GM12801 (cell line): ENCODE results near the gene FOXN3.

ENCODE experiments used
- TF ChIP-seq, protein P1 (sequence below): IDR thresholded peaks from one replicate; pipeline ENCODE4 v1.5.1; 2011; ENCODE audit warnings: control low read depth; ENCODE audit not compliant: insufficient read length; ENCODE audit errors: extremely low read depth

FOXN3 gene

DNA sequence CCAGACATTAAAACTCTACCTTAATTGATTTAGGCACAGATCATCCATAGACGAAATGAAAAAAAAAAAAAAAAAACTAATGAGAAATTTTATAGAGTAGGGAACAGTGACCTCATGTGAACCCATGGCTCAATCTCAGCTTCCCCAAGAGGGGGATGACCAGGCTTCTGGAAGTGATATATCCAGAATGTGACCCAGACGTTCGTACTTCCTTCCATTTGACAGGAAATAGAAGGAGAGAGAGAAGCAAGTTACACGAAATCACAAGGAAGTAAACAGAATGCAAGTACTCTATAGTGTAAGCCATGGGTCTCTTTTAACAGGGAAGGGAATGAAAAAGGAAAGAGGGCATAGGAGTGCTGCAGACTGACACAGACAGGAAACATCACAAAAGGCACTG lies 10.1 kb downstream of the FOXN3 start:
- TF ChIP-seq, protein P1, sequence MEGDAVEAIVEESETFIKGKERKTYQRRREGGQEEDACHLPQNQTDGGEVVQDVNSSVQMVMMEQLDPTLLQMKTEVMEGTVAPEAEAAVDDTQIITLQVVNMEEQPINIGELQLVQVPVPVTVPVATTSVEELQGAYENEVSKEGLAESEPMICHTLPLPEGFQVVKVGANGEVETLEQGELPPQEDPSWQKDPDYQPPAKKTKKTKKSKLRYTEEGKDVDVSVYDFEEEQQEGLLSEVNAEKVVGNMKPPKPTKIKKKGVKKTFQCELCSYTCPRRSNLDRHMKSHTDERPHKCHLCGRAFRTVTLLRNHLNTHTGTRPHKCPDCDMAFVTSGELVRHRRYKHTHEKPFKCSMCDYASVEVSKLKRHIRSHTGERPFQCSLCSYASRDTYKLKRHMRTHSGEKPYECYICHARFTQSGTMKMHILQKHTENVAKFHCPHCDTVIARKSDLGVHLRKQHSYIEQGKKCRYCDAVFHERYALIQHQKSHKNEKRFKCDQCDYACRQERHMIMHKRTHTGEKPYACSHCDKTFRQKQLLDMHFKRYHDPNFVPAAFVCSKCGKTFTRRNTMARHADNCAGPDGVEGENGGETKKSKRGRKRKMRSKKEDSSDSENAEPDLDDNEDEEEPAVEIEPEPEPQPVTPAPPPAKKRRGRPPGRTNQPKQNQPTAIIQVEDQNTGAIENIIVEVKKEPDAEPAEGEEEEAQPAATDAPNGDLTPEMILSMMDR = no peak

DNA sequence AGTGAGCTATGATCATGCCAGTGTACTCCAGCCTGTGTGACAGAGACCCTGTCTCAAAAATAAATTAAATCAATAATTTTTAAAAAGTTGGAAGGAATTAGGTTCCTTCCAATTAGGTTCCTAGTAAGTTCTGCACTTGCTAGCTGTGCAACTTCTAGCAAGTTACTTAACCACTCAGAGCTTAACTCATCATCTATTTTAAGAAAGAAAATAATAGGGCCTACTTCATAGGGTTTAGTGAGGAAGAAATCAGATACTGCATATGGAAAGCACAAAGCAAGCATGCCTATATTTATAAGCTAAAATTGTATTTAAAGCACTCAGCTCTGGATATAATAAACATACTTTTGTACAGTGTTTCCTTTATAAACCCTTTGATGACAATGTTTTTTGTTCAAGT lies 10.7 kb downstream of the FOXN3 start:
- TF ChIP-seq, protein P1 = no peak

DNA sequence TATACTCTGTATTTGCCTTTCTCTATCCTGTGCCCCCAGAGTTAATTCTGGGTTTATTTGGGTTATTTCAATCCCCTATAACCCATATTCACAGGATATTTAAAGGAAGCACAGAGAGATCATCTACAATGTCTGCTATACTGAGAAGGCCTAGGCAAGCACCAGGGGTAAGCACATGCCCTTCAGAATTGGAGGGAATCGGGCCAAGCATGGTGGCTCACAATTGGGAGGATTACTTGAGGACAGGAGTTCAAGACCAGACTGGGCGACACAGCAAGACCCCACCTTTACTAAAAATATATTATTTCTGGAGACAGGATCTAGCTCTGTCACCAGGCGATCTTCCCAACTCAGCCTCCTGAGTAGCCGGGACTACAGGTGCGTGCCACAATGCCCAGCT lies 11.3 kb downstream of the FOXN3 start:
- TF ChIP-seq, protein P1 = no peak

DNA sequence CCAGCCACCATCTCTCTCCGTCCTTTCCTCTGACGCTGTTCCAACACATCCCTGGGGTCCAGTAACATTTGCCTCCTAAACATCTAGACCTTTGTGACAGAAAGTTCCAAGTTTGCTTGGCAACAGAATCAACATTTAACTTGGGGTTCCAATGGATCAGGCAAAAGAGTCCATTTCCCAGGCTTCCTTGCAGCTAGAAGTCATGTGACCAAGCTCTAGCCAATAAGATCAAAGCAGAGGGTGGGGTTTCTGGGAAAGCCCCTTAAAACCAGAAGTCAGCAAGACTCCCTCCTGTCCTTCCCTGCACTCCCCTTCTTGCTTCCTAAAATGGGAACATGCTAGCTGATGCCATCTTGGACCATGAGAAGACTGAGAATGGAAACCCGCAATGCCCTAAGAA lies 14.7 kb downstream of the FOXN3 start:
- TF ChIP-seq, protein P1 = no peak

DNA sequence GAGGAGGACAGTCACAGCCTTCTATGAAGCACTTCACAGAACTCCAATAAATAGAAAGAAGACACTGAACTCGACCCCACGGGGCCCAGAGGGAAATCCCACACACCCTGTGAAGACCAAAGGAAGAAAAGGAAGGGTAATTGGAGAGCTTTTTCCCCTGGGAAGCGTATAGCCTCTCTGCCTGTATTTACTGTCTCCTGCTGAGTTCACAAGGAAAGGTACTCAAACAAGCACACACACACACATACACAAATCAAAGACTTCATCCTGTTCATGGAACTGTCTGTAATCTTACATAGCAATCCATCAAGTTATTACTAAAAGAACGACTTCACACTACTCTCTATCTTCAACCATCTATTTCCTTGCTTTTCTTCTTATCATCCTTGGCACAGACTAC lies 15.3 kb downstream of the FOXN3 start:
- TF ChIP-seq, protein P1 = no peak

DNA sequence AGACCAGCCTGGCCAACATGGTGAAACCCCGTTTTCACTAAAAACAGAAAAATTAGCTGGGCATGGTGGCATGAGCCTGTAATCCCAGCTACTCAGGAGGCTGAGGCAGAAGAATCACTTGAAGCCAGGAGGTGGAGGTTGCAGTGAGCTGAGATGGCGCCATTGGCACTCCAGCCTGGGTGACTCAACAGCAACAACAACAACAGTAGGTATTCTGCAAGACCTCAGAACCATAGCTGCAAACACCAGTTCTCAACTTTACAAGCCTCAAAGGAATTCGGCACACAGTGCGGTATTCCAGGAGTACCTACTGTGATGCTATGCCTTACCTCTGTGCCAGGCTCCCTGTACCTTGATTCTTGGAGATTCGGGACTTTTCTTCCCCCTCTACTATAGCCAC lies 15.8 kb downstream of the FOXN3 start:
- TF ChIP-seq, protein P1 = no peak

DNA sequence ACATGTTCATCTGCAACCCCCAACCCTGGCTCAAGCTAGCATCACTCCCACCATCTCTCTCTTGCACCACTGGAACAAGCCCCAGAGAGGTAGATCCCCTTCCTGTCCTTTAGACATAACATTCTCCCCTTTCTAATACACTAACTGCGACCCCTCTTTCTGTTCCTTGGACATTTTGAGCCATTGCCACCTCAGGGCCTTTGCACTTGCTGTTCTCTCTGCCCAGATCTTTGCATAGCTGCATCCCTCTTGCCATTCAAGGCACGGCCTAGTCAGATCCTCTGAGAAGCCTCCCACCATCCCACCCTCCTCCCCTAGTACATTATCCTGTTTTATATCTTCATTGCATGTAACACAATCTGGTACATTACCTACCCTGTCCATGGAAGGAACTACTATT lies 16.5 kb downstream of the FOXN3 start:
- TF ChIP-seq, protein P1 = no peak

DNA sequence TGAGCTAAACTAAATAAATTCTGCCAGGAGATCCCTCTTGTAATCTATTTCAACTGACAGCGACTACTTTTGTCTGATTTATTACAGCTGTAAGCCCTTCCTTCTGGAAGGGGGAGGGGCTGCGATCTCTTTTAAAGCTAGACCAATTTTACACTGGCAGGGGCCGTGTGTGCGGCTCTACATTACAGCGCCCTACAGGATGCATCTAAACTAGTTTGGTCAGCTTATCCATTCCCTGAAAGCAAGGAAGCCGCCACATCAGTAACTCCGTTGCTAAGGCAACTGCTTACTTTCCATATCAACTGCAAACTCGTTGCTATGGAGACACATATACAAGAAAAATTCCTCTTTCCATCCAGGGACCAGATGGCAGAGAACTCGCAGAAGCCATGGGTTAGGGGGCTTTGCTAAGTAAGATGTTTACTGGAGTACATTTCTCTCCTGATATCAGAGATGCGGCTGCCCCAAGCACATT lies 17.4 kb downstream of the FOXN3 start:
- TF ChIP-seq, protein P1 = no peak
